Measurements from ENCODE around the gene TPBG. TPM values are rescaled to one million over a fixed set of nuclear protein-coding genes. Genes with fewer than 3 reads are reported as not detected.

The TPBG gene
- total and polyA plus RNA-seq, 2 donors from 2014 or later, result 5.8 to 30.8 TPM

DNA sequence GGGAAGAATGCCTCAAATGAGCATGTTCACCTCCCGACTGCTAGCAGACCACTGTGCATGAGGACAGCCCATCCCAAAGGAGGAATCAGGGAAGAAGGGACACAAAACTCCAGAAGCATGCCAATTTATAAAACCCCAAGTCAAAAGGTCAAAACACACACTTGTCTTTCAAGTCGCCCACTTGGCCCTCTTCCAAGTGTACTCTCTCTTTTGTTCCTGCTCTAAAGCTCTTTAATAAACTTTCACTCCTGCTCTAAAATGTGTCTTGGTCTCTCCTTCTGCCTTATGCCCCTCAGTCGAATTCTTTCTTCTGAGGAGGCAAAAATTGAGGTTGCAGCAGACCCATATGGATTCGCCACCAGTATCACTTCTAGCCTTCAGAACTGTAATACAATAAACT is 33.9 kb upstream of the TPBG start:
- Histone ChIP-seq H3K27me3 (ENCODE audit: control insufficient read depth, insufficient read depth, low read length) (no peaks in the 10 kb centered on the region), H3K4me3 (ENCODE audit: low read length in 3 of 3) (no peak overlapping the region), H3K9ac (ENCODE audit: low read length in 3 of 3) (no peak overlapping the region), H3K36me3 (ENCODE audit: control insufficient read depth in 2 of 3, insufficient read depth in 3 of 3, low read length in 3 of 3) (no peaks in the 10 kb centered on the region), H3K9me3 (ENCODE audit: control insufficient read depth in 2 of 3, insufficient read depth in 1 of 3, low read length in 3 of 3) (no peaks in the 10 kb centered on the region), H3K27ac (ENCODE audit: low read depth in 2 of 2, low read length in 2 of 2) (no peak overlapping the region), H3K4me1 (ENCODE audit: control insufficient read depth in 2 of 3, insufficient read depth in 2 of 3, low read depth in 1 of 3, low read length in 3 of 3) (no peaks in the 10 kb centered on the region)
- FAIRE-seq (no peak), DNase-seq (no peak)
- TF ChIP-seq CTCF (IDR thresholded peaks at IDR 0.05; ENCODE audit: borderline replicate concordance, extremely low read depth, insufficient read depth), result no peak
- intact Hi-C loops (cut with DNase I), result no loop called here

DNA sequence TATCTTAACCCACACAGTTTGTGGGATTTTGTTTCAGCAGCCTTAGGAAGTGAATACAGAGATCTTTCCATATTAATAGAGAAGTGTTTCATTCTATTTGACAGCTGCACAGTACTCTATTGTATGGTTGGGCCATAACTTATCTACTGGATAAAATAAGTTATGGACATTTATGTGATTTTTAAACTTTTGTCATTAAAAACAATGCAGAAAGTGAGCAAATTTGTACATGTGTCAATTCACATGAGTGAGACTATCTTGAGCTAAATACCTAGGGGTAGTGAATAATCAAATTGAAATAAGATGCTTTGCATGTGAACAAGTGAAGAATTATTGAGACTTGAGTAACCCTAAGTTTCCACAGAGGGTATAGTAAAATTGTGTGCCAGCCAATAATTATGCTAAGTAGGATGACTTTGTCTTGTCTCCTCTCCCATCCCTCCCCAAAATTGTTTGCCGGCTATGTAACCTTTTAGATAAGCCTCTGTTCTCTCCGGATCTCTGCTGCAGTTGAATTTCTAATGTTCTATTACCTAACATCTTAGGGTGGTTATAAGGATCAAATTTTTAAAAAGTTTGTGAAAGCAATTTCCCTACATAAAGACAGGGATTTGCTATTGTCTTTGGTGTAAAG is 33.3 kb upstream of the TPBG start:
- FAIRE-seq, result no peak
- TF ChIP-seq CTCF (IDR thresholded peaks at IDR 0.05; ENCODE audit: borderline replicate concordance, extremely low read depth, insufficient read depth), result no peak

GRCh38 chr6:82331031-82331773 is 32.4 kb upstream of the TPBG start:
- Histone ChIP-seq H3K27me3 (ENCODE audit: control insufficient read depth, insufficient read depth, low read length) (no peaks in the 10 kb centered on the region), H3K36me3 (ENCODE audit: control insufficient read depth in 2 of 3, insufficient read depth in 3 of 3, low read length in 3 of 3) (no peaks in the 10 kb centered on the region), H3K9me3 (ENCODE audit: control insufficient read depth in 2 of 3, insufficient read depth in 1 of 3, low read length in 3 of 3) (no peaks in the 10 kb centered on the region), H3K4me3 (ENCODE audit: low read length in 3 of 3) (no peak overlapping the region), H3K4me1 (ENCODE audit: control insufficient read depth in 2 of 3, insufficient read depth in 2 of 3, low read depth in 1 of 3, low read length in 3 of 3) (no peaks in the 10 kb centered on the region), H3K9ac (ENCODE audit: low read length in 3 of 3) (no peak overlapping the region), H3K27ac (ENCODE audit: low read depth in 2 of 2, low read length in 2 of 2) (no peak overlapping the region)
- FAIRE-seq (no peak), DNase-seq (no peak)
- intact Hi-C loops (cut with DNase I), result no loop called here
- TF ChIP-seq CTCF (IDR thresholded peaks at IDR 0.05; ENCODE audit: borderline replicate concordance, extremely low read depth, insufficient read depth), result no peak

More for the DNA sequence above, 33.3 kb upstream of the TPBG start:
- no peaks in the 10 kb centered on the region for H3K27me3 ChIP-seq (ENCODE audit: control insufficient read depth, insufficient read depth, low read length)
- H3K9ac ChIP-seq (ENCODE audit: low read length in 3 of 3), result no peak overlapping the region
- no peak for DNase-seq
- no peak overlapping the region for H3K4me3 ChIP-seq (ENCODE audit: low read length in 3 of 3)
- no peaks in the 10 kb centered on the region for H3K9me3 ChIP-seq (ENCODE audit: control insufficient read depth in 2 of 3, insufficient read depth in 1 of 3, low read length in 3 of 3)
- no peaks in the 10 kb centered on the region for H3K36me3 ChIP-seq (ENCODE audit: control insufficient read depth in 2 of 3, insufficient read depth in 3 of 3, low read length in 3 of 3)
- intact Hi-C loops (cut with DNase I), result no loop called here
- no peaks in the 10 kb centered on the region for H3K4me1 ChIP-seq (ENCODE audit: control insufficient read depth in 2 of 3, insufficient read depth in 2 of 3, low read depth in 1 of 3, low read length in 3 of 3)
- no peak overlapping the region for H3K27ac ChIP-seq (ENCODE audit: low read depth in 2 of 2, low read length in 2 of 2)

Measured in kidney (tissue), 14 donors.